Measurements from ENCODE around the gene CAPN13. TPM values are rescaled to one million over a fixed set of nuclear protein-coding genes. Genes with fewer than 3 reads are reported as not detected.

The CAPN13 gene
- polyA plus RNA-seq, 3 donors: 0.11 to 2.5 (median 2.1) TPM

- WGBS, 3 donors: 59 to 65% (median 65%) methylated on average over 8 of the region's 8 CpGs
- H3K27ac ChIP-seq (ENCODE audit: low read depth, low read length): no peak overlapping the region
Observed at GRCh38 chr2:30694286-30695055, 112.8 kb downstream of the CAPN13 start.

GRCh38 chr2:30693821-30694281 is 113.4 kb downstream of the CAPN13 start:
- no peak overlapping the region for H3K27ac ChIP-seq (ENCODE audit: low read depth, low read length)
- WGBS, 3 donors: 50 to 88% (median 87%) methylated on average over 4 of the region's 4 CpGs

GRCh38 chr2:30692829-30693275 is 114.4 kb downstream of the CAPN13 start:
- 62 to 90% (median 74%) methylated on average over 7 of the region's 7 CpGs for WGBS, 3 donors
- H3K27ac ChIP-seq (ENCODE audit: low read depth, low read length): no peak overlapping the region

- 85 to 89% (median 88%) methylated on average over 16 of the region's 16 CpGs for WGBS, 3 donors
Observed at GRCh38 chr2:30691948-30692828, 115.1 kb downstream of the CAPN13 start.

GRCh38 chr2:30691091-30691947 is 115.9 kb downstream of the CAPN13 start:
- WGBS, 3 donors: 85 to 93% (median 90%) methylated on average over 7 of the region's 7 CpGs

More at GRCh38 chr2:30691948-30692828, 115.1 kb downstream of the CAPN13 start:
- H3K27ac ChIP-seq (ENCODE audit: low read depth, low read length): no peak overlapping the region

GRCh38 chr2:30690126-30690561 is 117.1 kb downstream of the CAPN13 start:
- WGBS, 3 donors: 76 to 78% (median 77%) methylated on average over 5 of the region's 5 CpGs
- H3K27ac ChIP-seq (ENCODE audit: low read depth, low read length): no peak overlapping the region

More at GRCh38 chr2:30691091-30691947, 115.9 kb downstream of the CAPN13 start:
- H3K27ac ChIP-seq (ENCODE audit: low read depth, low read length): no peak overlapping the region

GRCh38 chr2:30689496-30690125 is 117.6 kb downstream of the CAPN13 start:
- H3K27ac ChIP-seq (ENCODE audit: low read depth, low read length): no peak overlapping the region
- 70 to 78% (median 71%) methylated on average over 6 of the region's 6 CpGs for WGBS, 3 donors

- WGBS, 3 donors: 70 to 84% (median 80%) methylated on average over 4 of the region's 4 CpGs
- H3K27ac ChIP-seq (ENCODE audit: low read depth, low read length): no peak overlapping the region
Observed at GRCh38 chr2:30688956-30689401, 118.3 kb downstream of the CAPN13 start.

- no peak overlapping the region for H3K27ac ChIP-seq (ENCODE audit: low read depth, low read length)
- WGBS, 3 donors: 70 to 89% (median 83%) methylated on average over 4 of the region's 4 CpGs
Observed at GRCh38 chr2:30686669-30687068, 120.6 kb downstream of the CAPN13 start.

- H3K27ac ChIP-seq (ENCODE audit: low read depth, low read length): no peak overlapping the region
- 90 to 95% (median 94%) methylated on average over 2 of the region's 2 CpGs for WGBS, 3 donors
Observed at GRCh38 chr2:30686000-30686399, 121.2 kb downstream of the CAPN13 start.

- H3K27ac ChIP-seq (ENCODE audit: low read depth, low read length): no peak overlapping the region
- WGBS, 3 donors: 84 to 93% (median 86%) methylated on average over 3 of the region's 3 CpGs
Observed at GRCh38 chr2:30684996-30685395, 122.2 kb downstream of the CAPN13 start.

- 70 to 83% (median 74%) methylated on average over 5 of the region's 5 CpGs for WGBS, 3 donors
- H3K27ac ChIP-seq (ENCODE audit: low read depth, low read length): no peak overlapping the region
Observed at GRCh38 chr2:30684516-30684915, 122.7 kb downstream of the CAPN13 start.

GRCh38 chr2:30684026-30684425 is 123.2 kb downstream of the CAPN13 start:
- WGBS, 3 donors: 89 to 91% (median 90%) methylated on average over 8 of the region's 8 CpGs
- no peak overlapping the region for H3K27ac ChIP-seq (ENCODE audit: low read depth, low read length)

GRCh38 chr2:30683236-30683956 is 123.8 kb downstream of the CAPN13 start:
- 93 to 94% (median 93%) methylated on average over 8 of the region's 8 CpGs for WGBS, 3 donors
- no peak overlapping the region for H3K27ac ChIP-seq (ENCODE audit: low read depth, low read length)

- WGBS, 3 donors: 86 to 95% (median 91%) methylated on average over 4 of the region's 4 CpGs
Observed at GRCh38 chr2:30681022-30681421, 126.2 kb downstream of the CAPN13 start.

GRCh38 chr2:30680121-30680520 is 127.1 kb downstream of the CAPN13 start:
- 83 to 96% (median 86%) methylated on average over 3 of the region's 3 CpGs for WGBS, 3 donors
- no peak overlapping the region for H3K27ac ChIP-seq (ENCODE audit: low read depth, low read length)

More at GRCh38 chr2:30681022-30681421, 126.2 kb downstream of the CAPN13 start:
- H3K27ac ChIP-seq (ENCODE audit: low read depth, low read length): no peak overlapping the region

Measured in adipose tissue (tissue), 3 donors.